Neutrophil (primary cell): ENCODE data around the gene CBFB.

Experiments
- H3K27ac ChIP-seq: fragments of 200-600 bp; sonication (generic); 2 replicates; pipeline ENCODE4 v1.5.1; 2016; ENCODE audit warnings: mild to moderate bottlenecking, moderate library complexity
- H3K27me3 ChIP-seq: fragments of 200-600 bp; sonication (generic); 2 replicates; pipeline ENCODE4 v1.6.0; 2016; ENCODE audit warnings: mild to moderate bottlenecking
- H3K36me3 ChIP-seq: fragments of 200-600 bp; sonication (generic); 2 replicates; pipeline ENCODE4 v1.5.1; 2017
- H3K4me1 ChIP-seq, 2 experiments: fragments of 200-600 bp in 1 of 2; sonication (generic) in 1 of 2; 1 replicate in 1 of 2; 2 replicates in 1 of 2; pipeline versions ENCODE4 v1.5.1 to v1.6.1; 2013 to 2016; ENCODE audit warnings: low read depth in 1 of 2, low read length in 1 of 2, mild to moderate bottlenecking in 1 of 2, moderate library complexity in 1 of 2; ENCODE audit not compliant: control insufficient read depth in 1 of 2, insufficient read depth in 1 of 2
- H3K4me3 ChIP-seq, 2 experiments: fragments of 200-600 bp in 1 of 2; sonication (generic) in 1 of 2; 1 replicate in 1 of 2; 2 replicates in 1 of 2; pipeline ENCODE4 v1.5.1; 2013 to 2016; ENCODE audit warnings: low read depth in 1 of 2, low read length in 1 of 2, mild to moderate bottlenecking in 1 of 2, moderate library complexity in 1 of 2
- H3K9me3 ChIP-seq: fragments of 200-600 bp; sonication (generic); 2 replicates; pipeline ENCODE4 v1.5.1; 2016
- TF ChIP-seq, protein P1 (sequence below): fragments of 200-600 bp; sonication (generic); IDR thresholded peaks from 2 replicates; pipeline ENCODE4 v1.5.1; 2016; ENCODE audit warnings: antibody characterized with exemption

The CBFB gene

DNA sequence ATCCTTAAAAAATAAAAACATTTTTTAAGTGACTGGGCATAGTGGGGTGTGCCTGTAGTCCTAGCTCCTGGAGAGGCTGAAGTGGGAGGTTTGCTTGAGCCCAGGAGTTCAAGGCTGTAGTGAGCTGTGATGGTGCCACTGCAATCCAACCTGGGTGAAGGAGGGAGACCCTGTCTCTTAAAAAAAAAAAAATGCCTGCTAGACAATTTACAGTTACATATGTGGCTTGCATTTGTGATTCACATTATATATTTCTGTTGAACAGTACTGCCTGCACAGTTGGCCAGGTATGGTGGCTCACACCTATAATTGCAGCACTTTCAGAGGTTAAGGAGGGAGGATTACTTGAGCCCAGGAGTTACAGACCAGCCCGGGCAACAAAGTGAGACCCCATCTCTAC, 23.4 kb downstream of the CBFB start:
- TF ChIP-seq, protein P1, sequence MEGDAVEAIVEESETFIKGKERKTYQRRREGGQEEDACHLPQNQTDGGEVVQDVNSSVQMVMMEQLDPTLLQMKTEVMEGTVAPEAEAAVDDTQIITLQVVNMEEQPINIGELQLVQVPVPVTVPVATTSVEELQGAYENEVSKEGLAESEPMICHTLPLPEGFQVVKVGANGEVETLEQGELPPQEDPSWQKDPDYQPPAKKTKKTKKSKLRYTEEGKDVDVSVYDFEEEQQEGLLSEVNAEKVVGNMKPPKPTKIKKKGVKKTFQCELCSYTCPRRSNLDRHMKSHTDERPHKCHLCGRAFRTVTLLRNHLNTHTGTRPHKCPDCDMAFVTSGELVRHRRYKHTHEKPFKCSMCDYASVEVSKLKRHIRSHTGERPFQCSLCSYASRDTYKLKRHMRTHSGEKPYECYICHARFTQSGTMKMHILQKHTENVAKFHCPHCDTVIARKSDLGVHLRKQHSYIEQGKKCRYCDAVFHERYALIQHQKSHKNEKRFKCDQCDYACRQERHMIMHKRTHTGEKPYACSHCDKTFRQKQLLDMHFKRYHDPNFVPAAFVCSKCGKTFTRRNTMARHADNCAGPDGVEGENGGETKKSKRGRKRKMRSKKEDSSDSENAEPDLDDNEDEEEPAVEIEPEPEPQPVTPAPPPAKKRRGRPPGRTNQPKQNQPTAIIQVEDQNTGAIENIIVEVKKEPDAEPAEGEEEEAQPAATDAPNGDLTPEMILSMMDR = no peak
- H3K4me1 ChIP-seq = no peaks in the 10 kb centered on the region
- no peak overlapping the region for H3K27ac ChIP-seq
- H3K4me3 ChIP-seq = no peak overlapping the region
- H3K36me3 ChIP-seq = peaks cover 10% of the 10 kb centered on the region
- H3K9me3 ChIP-seq = no peaks in the 10 kb centered on the region
- H3K27me3 ChIP-seq = no peaks in the 10 kb centered on the region

DNA sequence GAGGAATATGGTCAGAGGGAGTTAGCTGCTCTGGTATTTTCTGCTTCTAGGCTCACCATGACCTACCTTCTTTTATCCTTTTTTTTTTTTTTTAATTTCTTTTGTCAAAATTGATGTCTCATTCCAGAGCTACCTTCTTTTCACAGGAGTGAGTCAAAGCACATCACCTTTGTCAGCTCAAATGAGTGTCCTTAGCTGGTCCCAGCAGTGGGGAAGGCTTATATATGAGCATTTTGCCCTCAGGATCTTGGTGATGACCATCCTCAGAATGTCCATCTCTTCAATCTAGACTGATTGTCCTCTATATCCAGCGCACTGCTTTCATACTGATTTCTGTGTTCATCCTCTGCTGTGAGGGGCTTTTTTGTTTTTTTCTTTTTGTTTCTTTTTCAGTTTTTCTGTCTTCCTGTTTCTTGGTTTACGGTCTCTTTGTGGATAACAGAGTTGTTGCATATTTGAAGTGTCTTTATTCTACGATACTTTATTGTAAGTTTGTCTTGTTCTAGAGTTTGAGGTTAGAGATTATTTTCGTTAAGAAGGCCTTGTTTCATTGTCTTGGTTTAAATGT, 24.9 kb downstream of the CBFB start:
- H3K27ac ChIP-seq = no peak overlapping the region
- TF ChIP-seq, protein P1 = no peak
- no peak overlapping the region for H3K4me3 ChIP-seq

DNA sequence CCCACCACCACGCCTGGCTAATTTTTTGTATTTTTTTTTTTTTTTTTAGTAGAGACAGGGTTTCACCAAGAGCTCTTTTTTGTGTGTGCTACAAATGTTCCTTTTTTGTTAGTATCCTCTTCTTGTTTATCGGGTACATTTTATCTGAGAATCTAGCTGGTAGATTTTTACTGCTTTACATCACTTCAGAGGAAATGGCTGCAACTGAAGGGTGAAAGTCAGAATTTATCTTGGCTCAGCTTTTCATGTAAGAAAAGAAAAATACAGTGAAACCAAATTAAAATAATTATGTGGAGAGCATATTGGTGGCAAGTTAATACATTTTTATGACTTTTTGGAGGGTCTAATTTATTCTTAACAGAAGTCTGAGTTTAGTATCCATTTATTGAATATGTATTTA, 26.0 kb downstream of the CBFB start:
- Histone ChIP-seq H3K9me3 (no peaks in the 10 kb centered on the region), H3K36me3 (peaks cover 6% of the 10 kb centered on the region), H3K4me3 (no peak overlapping the region), H3K27ac (no peak overlapping the region), H3K4me1 (no peaks in the 10 kb centered on the region), H3K27me3 (no peaks in the 10 kb centered on the region)
- TF ChIP-seq, protein P1 = no peak

More for the DNA sequence above, 24.9 kb downstream of the CBFB start:
- Histone ChIP-seq H3K36me3 (peaks cover 6% of the 10 kb centered on the region), H3K27me3 (no peaks in the 10 kb centered on the region), H3K4me1 (no peaks in the 10 kb centered on the region), H3K9me3 (no peaks in the 10 kb centered on the region)

GRCh38 chr16:67055712-67056487, 27.0 kb downstream of the CBFB start:
- no peaks in the 10 kb centered on the region for H3K27me3 ChIP-seq
- peaks cover 6% of the 10 kb centered on the region for H3K36me3 ChIP-seq
- no peak overlapping the region for H3K27ac ChIP-seq
- H3K4me1 ChIP-seq = no peaks in the 10 kb centered on the region
- H3K4me3 ChIP-seq = no peak overlapping the region
- TF ChIP-seq, protein P1 = no peak
- no peaks in the 10 kb centered on the region for H3K9me3 ChIP-seq

GRCh38 chr16:67063008-67063407, 34.1 kb downstream of the CBFB start:
- TF ChIP-seq, protein P1 = no peak

More at GRCh38 chr16:67063008-67063407, 34.1 kb downstream of the CBFB start:
- Histone ChIP-seq H3K4me3 (no peak overlapping the region), H3K4me1 (peaks cover 0 to 8% of the 10 kb centered on the region in 2 experiments), H3K9me3 (no peaks in the 10 kb centered on the region), H3K27ac (no peak overlapping the region), H3K36me3 (peaks cover 15% of the 10 kb centered on the region), H3K27me3 (no peaks in the 10 kb centered on the region)
